Stimulated activated CD4-positive, alpha-beta T cell treated with anti-CD3 and anti-CD28 coated beads, Interleukin-12 subunit alpha, Interleukin-12 subunit beta, amount 100 ng/mL, for 4 hours (primary cell): ENCODE results near the gene PLD3.

Experiments used
- DNase-seq: peaks from one replicate; pipeline ENCODE4 v3.0.0-alpha.2; 2020

The PLD3 gene

GRCh38 chr19:40416918-40417642, 68.6 kb downstream of the PLD3 start:
- DNase-seq = no peak

GRCh38 chr19:40417643-40417981, 69.1 kb downstream of the PLD3 start:
- no peak for DNase-seq

- no peak for DNase-seq
Measured at GRCh38 chr19:40418040-40418439, 69.5 kb downstream of the PLD3 start.

- DNase-seq = no peak
Measured at GRCh38 chr19:40419066-40419612, 70.6 kb downstream of the PLD3 start.

- DNase-seq = no peak
Measured at GRCh38 chr19:40419780-40420179, 71.3 kb downstream of the PLD3 start.

- no peak for DNase-seq
Measured at GRCh38 chr19:40420451-40420765, 71.9 kb downstream of the PLD3 start.

- DNase-seq = peak; percentile 65
Measured at GRCh38 chr19:40420766-40421765, 72.6 kb downstream of the PLD3 start.

- no peak for DNase-seq
Measured at GRCh38 chr19:40421993-40422747, 73.7 kb downstream of the PLD3 start.

- no peak for DNase-seq
Measured at GRCh38 chr19:40422748-40423566, 74.5 kb downstream of the PLD3 start.

GRCh38 chr19:40423938-40424337, 75.4 kb downstream of the PLD3 start:
- DNase-seq = no peak

- DNase-seq = peak; percentile 11
Measured at GRCh38 chr19:40424637-40425449, 76.3 kb downstream of the PLD3 start.

GRCh38 chr19:40425450-40426287, 77.2 kb downstream of the PLD3 start, which contains the start of gene SERTAD1:
Gene SERTAD1 (minus strand): TSS chr19:40425992. CDS start chr19:40423546, 2,446 bp downstream.
- DNase-seq = peak; percentile 100
